Measurements from ENCODE around the gene TTC12. TPM values are rescaled to one million over a fixed set of nuclear protein-coding genes. Genes with fewer than 3 reads are reported as not detected.

The TTC12 gene
- polyA plus RNA-seq, 1 donor from 2014 or later = 4.2 TPM

- TF ChIP-seq POLR2AphosphoS5 (IDR thresholded peaks at IDR 0.05) = no peak
Measured at GRCh38 chr11:113272927-113273615, 41.3 kb upstream of the TTC12 start (continued).

GRCh38 chr11:113273720-113274119 lies 40.7 kb upstream of the TTC12 start:
- H3K27ac ChIP-seq (ENCODE audit: low read length) = no peak overlapping the region
- no peaks in the 10 kb centered on the region for H3K9me3 ChIP-seq (ENCODE audit: low read length)
- H2AFZ ChIP-seq (ENCODE audit: low read depth, low read length) = no peak overlapping the region
- H3K36me3 ChIP-seq (ENCODE audit: insufficient read depth, low read length) = no peaks in the 10 kb centered on the region
- H3K4me3 ChIP-seq (ENCODE audit: low read length) = no peak overlapping the region
- H3K27me3 ChIP-seq (ENCODE audit: insufficient read depth, low read depth, low read length) = no peaks in the 10 kb centered on the region
- TF ChIP-seq TAF1 (IDR thresholded peaks at IDR 0.05; ENCODE audit: low read depth) = no peak
- TF ChIP-seq EZH2 (IDR thresholded peaks at IDR 0.05; ENCODE audit: borderline replicate concordance, insufficient read depth, low read length, poor library complexity, severe bottlenecking) = no peak
- TF ChIP-seq CTCF (IDR thresholded peaks at IDR 0.05; ENCODE audit: poor library complexity, severe bottlenecking) = no peak
- TF ChIP-seq RAD21 (conservative IDR thresholded peaks at IDR 0.05) = no peak
- TF ChIP-seq MXI1 (conservative IDR thresholded peaks at IDR 0.05; ENCODE audit: poor library complexity, severe bottlenecking) = no peak
- TF ChIP-seq POLR2AphosphoS5 (IDR thresholded peaks at IDR 0.05) = no peak
- TF ChIP-seq EP300 (conservative IDR thresholded peaks at IDR 0.05; ENCODE audit: poor library complexity, severe bottlenecking) = no peak
- no peak for TF ChIP-seq SMC3 (conservative IDR thresholded peaks at IDR 0.05; ENCODE audit: poor library complexity)
- no peak for TF ChIP-seq REST (IDR thresholded peaks at IDR 0.05; ENCODE audit: borderline replicate concordance)
- H3F3A ChIP-seq (ENCODE audit: insufficient read depth, low read length, poor library complexity, severe bottlenecking) = no peaks in the 10 kb centered on the region
- no peaks in the 10 kb centered on the region for H3K9me2 ChIP-seq (ENCODE audit: insufficient read depth, low read length)
- H3K9ac ChIP-seq (ENCODE audit: low read length) = no peak overlapping the region
- H3K4me2 ChIP-seq (ENCODE audit: low read length) = no peak overlapping the region
- H4K20me1 ChIP-seq (ENCODE audit: insufficient read depth) = no peaks in the 10 kb centered on the region
- H3K79me2 ChIP-seq (replicated peaks; ENCODE audit: insufficient read depth, low read length) = no peaks in the 10 kb centered on the region

- H2AFZ ChIP-seq (ENCODE audit: low read depth, low read length) = no peak overlapping the region
- H3K27ac ChIP-seq (ENCODE audit: low read length) = no peak overlapping the region
- no peak overlapping the region for H3K4me3 ChIP-seq (ENCODE audit: low read length)
- no peaks in the 10 kb centered on the region for H3K9me2 ChIP-seq (ENCODE audit: insufficient read depth, low read length)
- H3K79me2 ChIP-seq (replicated peaks; ENCODE audit: insufficient read depth, low read length) = no peaks in the 10 kb centered on the region
- no peaks in the 10 kb centered on the region for H3K9me3 ChIP-seq (ENCODE audit: low read length)
- TF ChIP-seq REST (IDR thresholded peaks at IDR 0.05; ENCODE audit: borderline replicate concordance) (no peak), RAD21 (conservative IDR thresholded peaks at IDR 0.05) (no peak), POLR2AphosphoS5 (IDR thresholded peaks at IDR 0.05) (no peak), TAF1 (IDR thresholded peaks at IDR 0.05; ENCODE audit: low read depth) (no peak), SMC3 (conservative IDR thresholded peaks at IDR 0.05; ENCODE audit: poor library complexity) (no peak), CTCF (IDR thresholded peaks at IDR 0.05; ENCODE audit: poor library complexity, severe bottlenecking) (no peak), EP300 (conservative IDR thresholded peaks at IDR 0.05; ENCODE audit: poor library complexity, severe bottlenecking) (no peak), EZH2 (IDR thresholded peaks at IDR 0.05; ENCODE audit: borderline replicate concordance, insufficient read depth, low read length, poor library complexity, severe bottlenecking) (no peak)
- H3F3A ChIP-seq (ENCODE audit: insufficient read depth, low read length, poor library complexity, severe bottlenecking) = no peaks in the 10 kb centered on the region
- no peak overlapping the region for H3K4me2 ChIP-seq (ENCODE audit: low read length)
- H3K9ac ChIP-seq (ENCODE audit: low read length) = no peak overlapping the region
- peaks cover 4% of the 10 kb centered on the region for H3K36me3 ChIP-seq (ENCODE audit: insufficient read depth, low read length)
- no peaks in the 10 kb centered on the region for H3K27me3 ChIP-seq (ENCODE audit: insufficient read depth, low read depth, low read length)
- no peaks in the 10 kb centered on the region for H4K20me1 ChIP-seq (ENCODE audit: insufficient read depth)
Measured at GRCh38 chr11:113274713-113275582, 39.4 kb upstream of the TTC12 start.
